SK-N-SH (cell line): ENCODE data around the gene LARP4. TPM values are rescaled to one million over a fixed set of nuclear protein-coding genes. Genes with fewer than 3 reads are reported as not detected.

Source experiments
- CTCF ChIA-PET: fragments of 300-600, 350-600 bp; formaldehyde crosslinking; extraction: SDS; loops from one replicate; lab custom pipeline; 2021; lab: Yijun Ruan, JAX
- POLR2A ChIA-PET: fragments of 350-600 bp; sonication (Branson Sonifier 250); formaldehyde crosslinking; extraction: SDS; loops from one replicate; lab custom pipeline; 2020; ENCODE audit warnings: antibody characterized with exemption, inconsistent platforms; lab: Yijun Ruan, JAX
- DNase-seq: peaks from one replicate; pipeline ENCODE4 v3.0.0; 2012
- H2AFZ ChIP-seq: fragments of 200-600 bp; sonication (generic); 2 replicates; pipeline ENCODE4 v1.8.1; 2016; ENCODE audit warnings: antibody characterized with exemption, mild to moderate bottlenecking, low read depth
- H3F3A ChIP-seq: fragments of 200-600 bp; sonication (generic); replicated peaks from 2 replicates; pipeline ENCODE3; 2016; ENCODE audit warnings: antibody characterized with exemption, mild to moderate bottlenecking; ENCODE audit not compliant: insufficient read depth
- H3K27ac ChIP-seq, 2 experiments: fragments of 200-500 bp in 1 of 2; fragments of 200-600 bp in 1 of 2; sonication (Bioruptor generic) in 1 of 2; sonication (generic), shearing (Covaris generic) in 1 of 2; 2 replicates each; pipeline versions ENCODE4 v1.5.1 to v1.6.1; 2014 to 2016; ENCODE audit warnings: low read depth in 2 of 2, inconsistent platforms in 1 of 2, low read length in 1 of 2, mild to moderate bottlenecking in 1 of 2, mixed read lengths in 1 of 2
- H3K27me3 ChIP-seq: fragments of 200-600 bp; sonication (generic), shearing (Covaris generic); 2 replicates; pipeline ENCODE4 v1.6.1; 2016; ENCODE audit warnings: mixed run types; ENCODE audit not compliant: insufficient read depth
- H3K36me3 ChIP-seq, 2 experiments: fragments of 200-500 bp in 1 of 2; fragments of 200-600 bp in 1 of 2; sonication (Bioruptor generic) in 1 of 2; sonication (generic) in 1 of 2; replicated peaks in 1 of 2; 2 replicates each; pipeline versions ENCODE3 to v1.5.1; 2014 to 2016; ENCODE audit warnings: low read length in 1 of 2, mild to moderate bottlenecking in 1 of 2; ENCODE audit not compliant: insufficient read depth in 2 of 2, control insufficient read depth in 1 of 2
- H3K4me1 ChIP-seq, 2 experiments: fragments of 200-500 bp in 1 of 2; fragments of 200-600 bp in 1 of 2; sonication (Bioruptor generic) in 1 of 2; sonication (generic), shearing (Covaris generic) in 1 of 2; 2 replicates each; pipeline versions ENCODE4 v1.5.1 to v1.6.1; 2014 to 2016; ENCODE audit warnings: low read depth in 1 of 2, low read length in 1 of 2, mixed run types in 1 of 2; ENCODE audit not compliant: insufficient read depth in 2 of 2, control insufficient read depth in 1 of 2
- H3K4me2 ChIP-seq: fragments of 200-600 bp; sonication (generic), shearing (Covaris generic); 2 replicates; pipeline ENCODE4 v1.6.1; 2017; ENCODE audit warnings: mixed run types
- H3K4me3 ChIP-seq, 2 experiments: fragments of 200-500 bp in 1 of 2; fragments of 200-600 bp in 1 of 2; sonication (Bioruptor generic) in 1 of 2; sonication (generic), shearing (Covaris generic) in 1 of 2; 2 replicates each; pipeline versions ENCODE4 v1.5.1 to v1.8.1; 2014 to 2016; ENCODE audit warnings: low read depth in 2 of 2, inconsistent platforms in 1 of 2, low read length in 1 of 2, mild to moderate bottlenecking in 1 of 2, mixed read lengths in 1 of 2, moderate library complexity in 1 of 2
- H3K79me2 ChIP-seq: fragments of 200-600 bp; sonication (generic); 2 replicates; pipeline ENCODE4 v1.8.1; 2017; ENCODE audit warnings: mild to moderate bottlenecking; ENCODE audit not compliant: insufficient read depth
- H3K9ac ChIP-seq: fragments of 200-600 bp; sonication (generic); 2 replicates; pipeline ENCODE4 v1.6.1; 2017; ENCODE audit warnings: mixed run types
- H3K9me2 ChIP-seq: fragments of 200-600 bp; sonication (generic); 2 replicates; pipeline ENCODE4 v1.6.1; 2017; ENCODE audit warnings: mixed run types
- H3K9me3 ChIP-seq: fragments of 200-600 bp; sonication (generic); 2 replicates; pipeline ENCODE4 v1.6.1; 2017; ENCODE audit warnings: mixed run types, mild to moderate bottlenecking, moderate library complexity
- H4K20me1 ChIP-seq: fragments of 200-600 bp; sonication (generic); 2 replicates; pipeline ENCODE4 v1.6.1; 2017; ENCODE audit warnings: mild to moderate bottlenecking, mixed run types; ENCODE audit not compliant: insufficient read depth
- CHD2 ChIP-seq: fragments of 150-350 bp; IDR thresholded peaks from 2 replicates; pipeline ENCODE4 v1.6.1; 2018; ENCODE audit warnings: low read length; ENCODE audit not compliant: partially characterized antibody
- ELF1 ChIP-seq: IDR thresholded peaks from 2 replicates; pipeline ENCODE4 v1.4.0; 2012
- EZH2phosphoT487 ChIP-seq: fragments of 200-600 bp; sonication (generic); IDR thresholded peaks from 2 replicates; pipeline ENCODE4 v1.6.1; 2017; ENCODE audit warnings: low read depth, mixed run types, mild to moderate bottlenecking, antibody characterized with exemption, moderate library complexity, borderline replicate concordance
- FOXJ3 ChIP-seq: sonication (generic); formaldehyde crosslinking; IDR thresholded peaks from 2 replicates; pipeline ENCODE4 v1.5.1; 2020; ENCODE audit warnings: mild to moderate bottlenecking, missing genetic modification reagents
- GABPA ChIP-seq: IDR thresholded peaks from 2 replicates; pipeline ENCODE4 v1.4.0; 2012; ENCODE audit warnings: low read depth, mild to moderate bottlenecking
- MEF2A ChIP-seq: IDR thresholded peaks from 2 replicates; pipeline ENCODE4 v1.4.0; 2012; ENCODE audit warnings: low read depth, borderline replicate concordance
- MXI1 ChIP-seq: IDR thresholded peaks from 2 replicates; pipeline ENCODE4 v1.6.1; 2012; ENCODE audit warnings: mild to moderate bottlenecking, low read depth, low read length, improper control_type of control experiment
- NFIC ChIP-seq: IDR thresholded peaks from 2 replicates; pipeline ENCODE4 v1.4.0; 2012; ENCODE audit warnings: borderline replicate concordance
- NRF1 ChIP-seq: IDR thresholded peaks from 2 replicates; pipeline ENCODE4 v1.6.1; 2012; ENCODE audit warnings: low read depth, mild to moderate bottlenecking, low read length
- RCOR1 ChIP-seq: fragments of 150-350 bp; IDR thresholded peaks from 2 replicates; pipeline ENCODE4 v1.6.1; 2017; ENCODE audit warnings: antibody characterized with exemption, low read length
- RFX5 ChIP-seq: IDR thresholded peaks from 2 replicates; pipeline ENCODE4 v1.6.1; 2012; ENCODE audit warnings: mild to moderate bottlenecking, improper control_type of control experiment, low read length
- RXRA ChIP-seq: IDR thresholded peaks from 2 replicates; pipeline ENCODE4 v1.4.0; 2012; ENCODE audit warnings: low read depth, mild to moderate bottlenecking, borderline replicate concordance
- TAF1 ChIP-seq: IDR thresholded peaks from 2 replicates; pipeline ENCODE4 v1.6.1; 2012; ENCODE audit warnings: low read depth, mild to moderate bottlenecking, low read length, moderate library complexity, borderline replicate concordance
- TCF12 ChIP-seq: IDR thresholded peaks from 2 replicates; pipeline ENCODE4 v1.4.0; 2012
- TEAD4 ChIP-seq: IDR thresholded peaks from 2 replicates; pipeline ENCODE4 v1.4.0; 2012; ENCODE audit warnings: mild to moderate bottlenecking, borderline replicate concordance; ENCODE audit not compliant: insufficient read depth
- WGBS: methylation state at CpG from one replicate; pipeline ENCODE4 v1.1.6; 2017; ENCODE audit warnings: low lambda C conversion rate; 5-methylcytosine and 5-hydroxymethylcytosine counted together
- polyA plus RNA-seq, 3 experiments: library from polyadenylated mRNA; depleted of rRNA; stranded (reverse); fragments of >200 nt; gene quantifications; 2 replicates each; pipeline ENCODE4 v1.2.3, GENCODE V29; 2012
- TF ChIP-seq, protein P1 (sequence below): IDR thresholded peaks from 2 replicates; pipeline ENCODE4 v1.6.1; 2012; ENCODE audit warnings: mild to moderate bottlenecking, low read depth, low read length, moderate library complexity
- TF ChIP-seq, protein P2 (sequence below): fragments of 200-600 bp; sonication (generic); IDR thresholded peaks from 2 replicates; pipeline ENCODE4 v1.6.1; 2017; ENCODE audit warnings: antibody characterized with exemption, mild to moderate bottlenecking, moderate library complexity
- TF ChIP-seq, protein P3 (sequence below): IDR thresholded peaks from 2 replicates; pipeline ENCODE4 v1.4.0; 2012; ENCODE audit warnings: low read depth, borderline replicate concordance
- TF ChIP-seq, protein P4 (sequence below): fragments of 150-350 bp; IDR thresholded peaks from 2 replicates; pipeline ENCODE4 v1.6.1; 2017; ENCODE audit warnings: antibody characterized with exemption, low read length, low read depth, borderline replicate concordance

The LARP4 gene
- polyA plus RNA-seq, 1 of the 3 experiments (the other 2 are of a cell fraction), result 10.8 TPM

DNA sequence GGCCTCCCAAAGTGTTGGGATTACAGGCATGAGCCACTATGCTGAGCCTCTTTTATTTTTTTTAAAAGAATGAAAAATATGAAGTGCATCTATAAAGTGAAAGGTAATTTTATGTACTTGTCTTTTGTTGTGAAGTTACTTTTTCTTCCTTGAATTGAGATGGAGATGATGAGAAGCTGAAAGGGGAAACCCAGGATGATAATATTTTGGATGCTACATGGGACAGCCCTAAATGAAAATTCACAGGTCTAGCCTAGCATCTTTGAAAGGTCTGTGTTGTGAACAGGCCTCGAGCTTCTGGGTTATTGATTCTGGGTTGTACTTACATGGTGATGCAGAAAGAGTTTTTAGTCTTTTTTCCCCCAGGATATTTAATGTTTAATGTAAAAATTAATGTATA, 118.7 kb downstream of the LARP4 start:
- H4K20me1 ChIP-seq, result no peaks in the 10 kb centered on the region
- no peak overlapping the region for H3K27ac ChIP-seq
- no peak overlapping the region for H3K9ac ChIP-seq
- peaks cover 0 to 15% of the 10 kb centered on the region in 2 experiments; a peak in 1 of 4 replicates for H3K4me1 ChIP-seq
- ChIA-PET POLR2A (no interaction called here), CTCF (interaction anchor here (1.5 kb wide), 1 partner anchor 15 kb away, joined by 4 read pairs; the partner anchor contains the start of gene DIP2B)
- DNase-seq, result no peak
- H2AFZ ChIP-seq, result no peak overlapping the region
- peaks cover 18% of the 10 kb centered on the region for H3F3A ChIP-seq
- no peak overlapping the region for H3K4me2 ChIP-seq
- 100% methylated on average over 1 of the region's 1 CpG for WGBS
- H3K4me3 ChIP-seq, result no peak overlapping the region
- H3K27me3 ChIP-seq, result no peaks in the 10 kb centered on the region
- no peaks in the 10 kb centered on the region for H3K9me2 ChIP-seq
- H3K79me2 ChIP-seq, result peaks cover 84% of the 10 kb centered on the region
- no peaks in the 10 kb centered on the region for H3K36me3 ChIP-seq
- no peaks in the 10 kb centered on the region for H3K9me3 ChIP-seq
- TF ChIP-seq, protein P1, sequence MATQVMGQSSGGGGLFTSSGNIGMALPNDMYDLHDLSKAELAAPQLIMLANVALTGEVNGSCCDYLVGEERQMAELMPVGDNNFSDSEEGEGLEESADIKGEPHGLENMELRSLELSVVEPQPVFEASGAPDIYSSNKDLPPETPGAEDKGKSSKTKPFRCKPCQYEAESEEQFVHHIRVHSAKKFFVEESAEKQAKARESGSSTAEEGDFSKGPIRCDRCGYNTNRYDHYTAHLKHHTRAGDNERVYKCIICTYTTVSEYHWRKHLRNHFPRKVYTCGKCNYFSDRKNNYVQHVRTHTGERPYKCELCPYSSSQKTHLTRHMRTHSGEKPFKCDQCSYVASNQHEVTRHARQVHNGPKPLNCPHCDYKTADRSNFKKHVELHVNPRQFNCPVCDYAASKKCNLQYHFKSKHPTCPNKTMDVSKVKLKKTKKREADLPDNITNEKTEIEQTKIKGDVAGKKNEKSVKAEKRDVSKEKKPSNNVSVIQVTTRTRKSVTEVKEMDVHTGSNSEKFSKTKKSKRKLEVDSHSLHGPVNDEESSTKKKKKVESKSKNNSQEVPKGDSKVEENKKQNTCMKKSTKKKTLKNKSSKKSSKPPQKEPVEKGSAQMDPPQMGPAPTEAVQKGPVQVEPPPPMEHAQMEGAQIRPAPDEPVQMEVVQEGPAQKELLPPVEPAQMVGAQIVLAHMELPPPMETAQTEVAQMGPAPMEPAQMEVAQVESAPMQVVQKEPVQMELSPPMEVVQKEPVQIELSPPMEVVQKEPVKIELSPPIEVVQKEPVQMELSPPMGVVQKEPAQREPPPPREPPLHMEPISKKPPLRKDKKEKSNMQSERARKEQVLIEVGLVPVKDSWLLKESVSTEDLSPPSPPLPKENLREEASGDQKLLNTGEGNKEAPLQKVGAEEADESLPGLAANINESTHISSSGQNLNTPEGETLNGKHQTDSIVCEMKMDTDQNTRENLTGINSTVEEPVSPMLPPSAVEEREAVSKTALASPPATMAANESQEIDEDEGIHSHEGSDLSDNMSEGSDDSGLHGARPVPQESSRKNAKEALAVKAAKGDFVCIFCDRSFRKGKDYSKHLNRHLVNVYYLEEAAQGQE, result no peak
- TF ChIP-seq, protein P2, sequence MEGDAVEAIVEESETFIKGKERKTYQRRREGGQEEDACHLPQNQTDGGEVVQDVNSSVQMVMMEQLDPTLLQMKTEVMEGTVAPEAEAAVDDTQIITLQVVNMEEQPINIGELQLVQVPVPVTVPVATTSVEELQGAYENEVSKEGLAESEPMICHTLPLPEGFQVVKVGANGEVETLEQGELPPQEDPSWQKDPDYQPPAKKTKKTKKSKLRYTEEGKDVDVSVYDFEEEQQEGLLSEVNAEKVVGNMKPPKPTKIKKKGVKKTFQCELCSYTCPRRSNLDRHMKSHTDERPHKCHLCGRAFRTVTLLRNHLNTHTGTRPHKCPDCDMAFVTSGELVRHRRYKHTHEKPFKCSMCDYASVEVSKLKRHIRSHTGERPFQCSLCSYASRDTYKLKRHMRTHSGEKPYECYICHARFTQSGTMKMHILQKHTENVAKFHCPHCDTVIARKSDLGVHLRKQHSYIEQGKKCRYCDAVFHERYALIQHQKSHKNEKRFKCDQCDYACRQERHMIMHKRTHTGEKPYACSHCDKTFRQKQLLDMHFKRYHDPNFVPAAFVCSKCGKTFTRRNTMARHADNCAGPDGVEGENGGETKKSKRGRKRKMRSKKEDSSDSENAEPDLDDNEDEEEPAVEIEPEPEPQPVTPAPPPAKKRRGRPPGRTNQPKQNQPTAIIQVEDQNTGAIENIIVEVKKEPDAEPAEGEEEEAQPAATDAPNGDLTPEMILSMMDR, result no peak
- TF ChIP-seq CHD2 (no peak), GABPA (no peak), NRF1 (no peak), RFX5 (no peak), FOXJ3 (no peak), TEAD4 (no peak), MXI1 (no peak), RCOR1 (no peak), TAF1 (no peak), EZH2phosphoT487 (no peak), ELF1 (no peak), NFIC (no peak), MEF2A (no peak), TCF12 (no peak), RXRA (no peak)
- TF ChIP-seq, protein P3, sequence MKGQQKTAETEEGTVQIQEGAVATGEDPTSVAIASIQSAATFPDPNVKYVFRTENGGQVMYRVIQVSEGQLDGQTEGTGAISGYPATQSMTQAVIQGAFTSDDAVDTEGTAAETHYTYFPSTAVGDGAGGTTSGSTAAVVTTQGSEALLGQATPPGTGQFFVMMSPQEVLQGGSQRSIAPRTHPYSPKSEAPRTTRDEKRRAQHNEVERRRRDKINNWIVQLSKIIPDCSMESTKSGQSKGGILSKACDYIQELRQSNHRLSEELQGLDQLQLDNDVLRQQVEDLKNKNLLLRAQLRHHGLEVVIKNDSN, result no peak
- TF ChIP-seq, protein P4, sequence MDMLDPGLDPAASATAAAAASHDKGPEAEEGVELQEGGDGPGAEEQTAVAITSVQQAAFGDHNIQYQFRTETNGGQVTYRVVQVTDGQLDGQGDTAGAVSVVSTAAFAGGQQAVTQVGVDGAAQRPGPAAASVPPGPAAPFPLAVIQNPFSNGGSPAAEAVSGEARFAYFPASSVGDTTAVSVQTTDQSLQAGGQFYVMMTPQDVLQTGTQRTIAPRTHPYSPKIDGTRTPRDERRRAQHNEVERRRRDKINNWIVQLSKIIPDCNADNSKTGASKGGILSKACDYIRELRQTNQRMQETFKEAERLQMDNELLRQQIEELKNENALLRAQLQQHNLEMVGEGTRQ, result no peak
